Naive B cell (primary cell): ENCODE data around the gene APBB2. TPM values are rescaled to one million over a fixed set of nuclear protein-coding genes. Genes with fewer than 3 reads are reported as not detected.

ENCODE experiments used
- ATAC-seq, 2 donors: fragments of 150-1000 bp; cut with Tn5 transposase; 2 replicates each; pipeline ENCODE4 v1.10.0; 2021; ENCODE audit warnings: low read depth in 2 of 2, mild to moderate bottlenecking in 2 of 2, moderate library complexity in 2 of 2
- DNase-seq: peaks from one replicate; pipeline ENCODE4 v3.0.0; 2022
- H3K27ac Mint-ChIP-seq, 6 donors: one replicate each; pipeline ENCODE4 v1.8.0; 2020 to 2022; ENCODE audit warnings: mild to moderate bottlenecking in 6 of 6, mixed read lengths in 6 of 6, moderate library complexity in 5 of 6, inconsistent platforms in 2 of 6
- H3K27me3 Mint-ChIP-seq, 3 donors: one replicate each; pipeline ENCODE4 v1.8.0; 2021 to 2022; ENCODE audit warnings: mixed read lengths in 3 of 3, mild to moderate bottlenecking in 1 of 3
- H3K36me3 Mint-ChIP-seq, 2 donors: one replicate each; pipeline ENCODE4 v1.8.0; 2020 to 2022; ENCODE audit warnings: mixed read lengths in 2 of 2, inconsistent platforms in 1 of 2, mild to moderate bottlenecking in 1 of 2
- H3K4me1 Mint-ChIP-seq, 3 donors: one replicate each; pipeline ENCODE4 v1.8.0; 2020 to 2022; ENCODE audit warnings: mixed read lengths in 3 of 3, inconsistent platforms in 1 of 3, mild to moderate bottlenecking in 1 of 3, moderate library complexity in 1 of 3
- H3K4me3 Mint-ChIP-seq, 8 donors: one replicate each; pipeline ENCODE4 v1.8.0; 2020 to 2022; ENCODE audit warnings: mild to moderate bottlenecking in 8 of 8, mixed read lengths in 8 of 8, moderate library complexity in 8 of 8, inconsistent platforms in 2 of 8
- H3K9me3 Mint-ChIP-seq, 7 donors: one replicate each; pipeline ENCODE4 v1.8.0; 2020 to 2022; ENCODE audit warnings: mixed read lengths in 7 of 7, mild to moderate bottlenecking in 5 of 7, inconsistent platforms in 2 of 7, moderate library complexity in 1 of 7
- polyA plus RNA-seq, 6 donors: library from polyadenylated mRNA; unstranded; fragments of 300-500 nt; fragmentation: Illumina TruSeq; gene quantifications; one replicate each; pipeline ENCODE4 v1.2.3, GENCODE V29; 2021; ENCODE audit warnings: low read depth in 6 of 6

The APBB2 gene
- polyA plus RNA-seq, 6 donors from 2014 or later, result 8.6 to 23.5 (median 15.7) TPM

GRCh38 chr4:40954088-40954668 lies 260.2 kb downstream of the APBB2 start:
- no peaks in the 10 kb centered on the region for H3K9me3 Mint-ChIP-seq
- H3K4me1 Mint-ChIP-seq, result peaks cover 0 to 3% (median 0%) of the 10 kb centered on the region in 3 donors
- no peaks in the 10 kb centered on the region for H3K36me3 Mint-ChIP-seq
- peaks cover 0 to 7% (median 0%) of the 10 kb centered on the region in 3 donors for H3K27me3 Mint-ChIP-seq
- peak overlapping the region in 1 of 6 donors; percentile 20 for H3K27ac Mint-ChIP-seq
- ATAC-seq (no peak), DNase-seq (no peak)
- no peak overlapping the region for H3K4me3 Mint-ChIP-seq

- H3K4me1 Mint-ChIP-seq, result peaks cover 0 to 3% (median 0%) of the 10 kb centered on the region in 3 donors
- no peak for ATAC-seq
- peak overlapping the region in 1 of 6 donors; percentile 86 for H3K27ac Mint-ChIP-seq
- H3K9me3 Mint-ChIP-seq, result no peaks in the 10 kb centered on the region
- H3K36me3 Mint-ChIP-seq, result no peaks in the 10 kb centered on the region
- no peak overlapping the region for H3K4me3 Mint-ChIP-seq
- no peak for DNase-seq
- peaks cover 0 to under 1% (median 0%) of the 10 kb centered on the region in 3 donors for H3K27me3 Mint-ChIP-seq
Measured at GRCh38 chr4:40953283-40954087, 260.9 kb downstream of the APBB2 start.

GRCh38 chr4:40952672-40953071 lies 261.7 kb downstream of the APBB2 start:
- Mint-ChIP-seq H3K4me1 (peaks cover 0 to 3% (median 0%) of the 10 kb centered on the region in 3 donors), H3K4me3 (peak overlapping the region in 1 of 8 donors; percentile 20), H3K36me3 (no peaks in the 10 kb centered on the region), H3K27ac (no peak overlapping the region), H3K27me3 (no peaks in the 10 kb centered on the region), H3K9me3 (no peaks in the 10 kb centered on the region)
- no peak for DNase-seq
- ATAC-seq, result no peak

GRCh38 chr4:40952217-40952616 lies 262.1 kb downstream of the APBB2 start:
- ATAC-seq, result no peak
- H3K4me3 Mint-ChIP-seq, result no peak overlapping the region
- peaks cover 0 to 3% (median 0%) of the 10 kb centered on the region in 3 donors for H3K4me1 Mint-ChIP-seq
- no peaks in the 10 kb centered on the region for H3K9me3 Mint-ChIP-seq
- no peaks in the 10 kb centered on the region for H3K36me3 Mint-ChIP-seq
- no peak overlapping the region for H3K27ac Mint-ChIP-seq
- DNase-seq, result no peak
- no peaks in the 10 kb centered on the region for H3K27me3 Mint-ChIP-seq

- ATAC-seq (no peak), DNase-seq (no peak)
- peak overlapping the region in 1 of 6 donors; percentile 51 for H3K27ac Mint-ChIP-seq
- H3K4me1 Mint-ChIP-seq, result peaks cover 0 to 3% (median 0%) of the 10 kb centered on the region in 3 donors
- peaks cover 0 to 8% (median 0%) of the 10 kb centered on the region in 3 donors for H3K27me3 Mint-ChIP-seq
- H3K36me3 Mint-ChIP-seq, result no peaks in the 10 kb centered on the region
- H3K4me3 Mint-ChIP-seq, result no peak overlapping the region
- no peaks in the 10 kb centered on the region for H3K9me3 Mint-ChIP-seq
Measured at GRCh38 chr4:40951026-40951425, 263.3 kb downstream of the APBB2 start.

GRCh38 chr4:40949358-40950100 lies 264.8 kb downstream of the APBB2 start:
- Mint-ChIP-seq H3K36me3 (no peaks in the 10 kb centered on the region), H3K4me3 (no peak overlapping the region), H3K9me3 (no peaks in the 10 kb centered on the region), H3K27me3 (peaks cover 0 to 8% (median 5%) of the 10 kb centered on the region in 3 donors), H3K27ac (peak overlapping the region in 1 of 6 donors; percentile 16), H3K4me1 (no peaks in the 10 kb centered on the region)
- no peak for DNase-seq
- ATAC-seq, result no peak

GRCh38 chr4:40948014-40948413 lies 266.3 kb downstream of the APBB2 start:
- no peak overlapping the region for H3K27ac Mint-ChIP-seq
- DNase-seq (no peak), ATAC-seq (no peak)
- no peaks in the 10 kb centered on the region for H3K9me3 Mint-ChIP-seq
- no peak overlapping the region for H3K4me3 Mint-ChIP-seq
- peaks cover 0 to 15% (median 14%) of the 10 kb centered on the region in 3 donors for H3K27me3 Mint-ChIP-seq
- no peaks in the 10 kb centered on the region for H3K4me1 Mint-ChIP-seq
- H3K36me3 Mint-ChIP-seq, result no peaks in the 10 kb centered on the region

GRCh38 chr4:40946652-40947051 lies 267.7 kb downstream of the APBB2 start:
- Mint-ChIP-seq H3K4me1 (no peaks in the 10 kb centered on the region), H3K36me3 (no peaks in the 10 kb centered on the region), H3K9me3 (no peaks in the 10 kb centered on the region), H3K27me3 (peaks cover 0 to 24% (median 17%) of the 10 kb centered on the region in 3 donors), H3K4me3 (no peak overlapping the region), H3K27ac (no peak overlapping the region)
- ATAC-seq (no peak), DNase-seq (no peak)

GRCh38 chr4:40940756-40941155 lies 273.6 kb downstream of the APBB2 start:
- H3K4me3 Mint-ChIP-seq, result no peak overlapping the region
- no peaks in the 10 kb centered on the region for H3K4me1 Mint-ChIP-seq
- H3K36me3 Mint-ChIP-seq, result no peaks in the 10 kb centered on the region
- no peak for DNase-seq
- no peaks in the 10 kb centered on the region for H3K9me3 Mint-ChIP-seq
- ATAC-seq, result no peak
- H3K27ac Mint-ChIP-seq, result no peak overlapping the region
- peaks cover 0 to 24% (median 16%) of the 10 kb centered on the region in 3 donors for H3K27me3 Mint-ChIP-seq

- no peaks in the 10 kb centered on the region for H3K4me1 Mint-ChIP-seq
- no peak overlapping the region for H3K27ac Mint-ChIP-seq
- no peak for DNase-seq
- peaks cover 0 to 24% (median 16%) of the 10 kb centered on the region in 3 donors for H3K27me3 Mint-ChIP-seq
- no peak for ATAC-seq
- no peak overlapping the region for H3K4me3 Mint-ChIP-seq
- H3K36me3 Mint-ChIP-seq, result no peaks in the 10 kb centered on the region
- no peaks in the 10 kb centered on the region for H3K9me3 Mint-ChIP-seq
Measured at GRCh38 chr4:40940317-40940741, 274.0 kb downstream of the APBB2 start.

GRCh38 chr4:40939856-40940255 lies 274.5 kb downstream of the APBB2 start:
- DNase-seq, result no peak
- no peak overlapping the region for H3K4me3 Mint-ChIP-seq
- no peaks in the 10 kb centered on the region for H3K4me1 Mint-ChIP-seq
- H3K27ac Mint-ChIP-seq, result no peak overlapping the region
- no peak for ATAC-seq
- no peaks in the 10 kb centered on the region for H3K36me3 Mint-ChIP-seq
- H3K9me3 Mint-ChIP-seq, result no peaks in the 10 kb centered on the region
- H3K27me3 Mint-ChIP-seq, result peaks cover 0 to 23% (median 16%) of the 10 kb centered on the region in 3 donors

- Mint-ChIP-seq H3K4me1 (no peaks in the 10 kb centered on the region), H3K4me3 (no peak overlapping the region), H3K27me3 (peaks cover 0 to 21% (median 13%) of the 10 kb centered on the region in 3 donors), H3K36me3 (no peaks in the 10 kb centered on the region), H3K27ac (no peak overlapping the region), H3K9me3 (no peaks in the 10 kb centered on the region)
- no peak for DNase-seq
- ATAC-seq, result no peak
Measured at GRCh38 chr4:40938337-40938736, 276.0 kb downstream of the APBB2 start.

- Mint-ChIP-seq H3K27ac (no peak overlapping the region), H3K36me3 (no peaks in the 10 kb centered on the region)
Measured at GRCh38 chr4:40937140-40937725, 277.1 kb downstream of the APBB2 start.

More at GRCh38 chr4:40937140-40937725, 277.1 kb downstream of the APBB2 start:
- Mint-ChIP-seq H3K9me3 (no peaks in the 10 kb centered on the region), H3K4me3 (no peak overlapping the region), H3K27me3 (peaks cover 0 to 16% (median 5%) of the 10 kb centered on the region in 3 donors), H3K4me1 (no peaks in the 10 kb centered on the region)
- ATAC-seq (no peak), DNase-seq (no peak)
